GM21825 (cell line): ENCODE measurements around the gene JHY.
"Not testable (repeated sequence)": the region's sequence is repeated elsewhere in the genome, so short reads cannot be mapped to it uniquely, and the experiment has no call there.

Experiments
- ATAC-seq: cut with Tn5 transposase; IDR thresholded peaks from one replicate; pipeline ENCODE4 v1.9.1; 2021; ENCODE audit warnings: mild to moderate bottlenecking, moderate library complexity; ENCODE audit not compliant: unreplicated experiment

Gene JHY

GRCh38 chr11:122882189-122882856 lies at the start of gene JHY:
JHY (plus strand) TSS chr11:122882759; CDS start chr11:122885850, 3,091 bp downstream.
- no peak for ATAC-seq

- ATAC-seq = no peak
Measured at GRCh38 chr11:122833846-122834464, 48.6 kb upstream of the JHY start.

- ATAC-seq = no peak
Measured at GRCh38 chr11:122836916-122837315, 45.6 kb upstream of the JHY start.

- ATAC-seq = no peak
Measured at GRCh38 chr11:122837528-122838346, 44.8 kb upstream of the JHY start.

GRCh38 chr11:122843281-122844141 lies 39.0 kb upstream of the JHY start:
- ATAC-seq = no peak

GRCh38 chr11:122847466-122847865 lies 35.1 kb upstream of the JHY start:
- ATAC-seq = no peak

GRCh38 chr11:122848186-122848585 lies 34.4 kb upstream of the JHY start:
- ATAC-seq = no peak

GRCh38 chr11:122850076-122850631 lies 32.4 kb upstream of the JHY start:
- ATAC-seq = no peak

GRCh38 chr11:122851366-122851966 lies 31.1 kb upstream of the JHY start:
- peak; percentile 57 for ATAC-seq

GRCh38 chr11:122852074-122852795 lies 30.3 kb upstream of the JHY start:
- ATAC-seq = no peak

- no peak for ATAC-seq
Measured at GRCh38 chr11:122852796-122853160, 29.8 kb upstream of the JHY start.

- ATAC-seq = no peak
Measured at GRCh38 chr11:122853261-122853660, 29.3 kb upstream of the JHY start.

GRCh38 chr11:122853971-122854446 lies 28.6 kb upstream of the JHY start:
- ATAC-seq = no peak

GRCh38 chr11:122861631-122862030 lies 20.9 kb upstream of the JHY start:
- ATAC-seq = no peak

- ATAC-seq = no peak
Measured at GRCh38 chr11:122862091-122862490, 20.5 kb upstream of the JHY start.

- ATAC-seq = not testable (repeated sequence)
Measured at GRCh38 chr11:122863154-122863553, 19.4 kb upstream of the JHY start.

GRCh38 chr11:122863704-122864326 lies 18.7 kb upstream of the JHY start:
- ATAC-seq = no peak

GRCh38 chr11:122864386-122865115 lies 18.0 kb upstream of the JHY start:
- no peak for ATAC-seq
